Kasumi-1 (cell line): ENCODE measurements around the gene CTDP1.
"Not testable (repeated sequence)": the region's sequence is repeated elsewhere in the genome, so short reads cannot be mapped to it uniquely, and the experiment has no call there.

ENCODE experiments used
- DNase-seq, 2 experiments: peaks; one replicate each; lab custom pipeline; 2025; lab: John Stamatoyannopoulos, UW

Gene CTDP1

DNA sequence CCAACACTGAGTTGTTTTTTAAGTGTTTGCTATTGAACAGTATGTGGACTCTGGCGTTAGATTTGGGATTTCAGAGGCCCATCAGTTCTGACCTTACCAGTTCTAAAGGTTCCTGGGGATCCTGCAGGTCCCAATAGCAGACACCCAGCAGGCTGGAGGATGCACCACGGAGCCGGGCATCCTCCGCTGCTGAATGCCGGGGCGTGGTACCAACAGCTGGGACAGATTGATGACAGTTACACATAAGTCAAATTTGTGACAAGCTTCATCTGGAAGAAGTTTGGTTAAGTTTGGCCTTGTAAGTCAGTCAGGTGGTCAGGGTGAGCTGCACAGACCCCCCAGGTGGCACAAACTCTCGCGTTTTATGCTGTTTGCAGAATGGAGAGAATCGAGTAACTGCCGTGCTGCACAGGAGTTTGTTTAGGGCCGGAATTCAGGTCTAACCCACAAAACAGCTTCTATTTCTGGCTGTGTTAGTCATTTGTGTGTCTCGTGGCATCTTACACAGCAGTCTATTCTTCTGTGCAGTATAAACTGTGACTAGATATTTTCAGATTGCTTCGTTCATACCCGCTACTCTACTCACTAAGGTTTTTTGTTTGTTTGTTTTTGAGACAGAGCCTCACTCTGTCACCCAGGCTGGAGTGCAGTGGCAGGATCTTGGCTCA, 19.2 kb downstream of the CTDP1 start:
- no peak for DNase-seq

DNA sequence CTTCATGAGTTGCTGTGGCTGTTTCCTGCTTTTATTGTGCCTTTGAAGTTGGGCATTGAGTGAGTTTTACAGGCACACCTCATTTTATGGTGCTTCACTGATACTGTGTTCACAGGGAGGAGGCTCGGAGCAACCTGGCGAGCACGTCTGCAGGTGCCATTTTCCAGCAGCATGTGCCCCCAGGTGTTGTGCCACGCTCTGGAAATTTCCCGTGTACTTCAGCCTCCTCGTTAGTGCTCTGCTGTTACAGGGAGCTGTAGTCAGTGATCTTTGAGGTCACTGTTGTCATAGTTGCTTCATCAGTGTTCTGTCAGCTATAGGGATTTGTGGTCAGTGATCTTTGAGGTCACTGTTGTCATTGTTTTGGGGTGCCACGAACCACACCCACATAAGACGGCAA, 20.1 kb downstream of the CTDP1 start:
- DNase-seq = no peak

DNA sequence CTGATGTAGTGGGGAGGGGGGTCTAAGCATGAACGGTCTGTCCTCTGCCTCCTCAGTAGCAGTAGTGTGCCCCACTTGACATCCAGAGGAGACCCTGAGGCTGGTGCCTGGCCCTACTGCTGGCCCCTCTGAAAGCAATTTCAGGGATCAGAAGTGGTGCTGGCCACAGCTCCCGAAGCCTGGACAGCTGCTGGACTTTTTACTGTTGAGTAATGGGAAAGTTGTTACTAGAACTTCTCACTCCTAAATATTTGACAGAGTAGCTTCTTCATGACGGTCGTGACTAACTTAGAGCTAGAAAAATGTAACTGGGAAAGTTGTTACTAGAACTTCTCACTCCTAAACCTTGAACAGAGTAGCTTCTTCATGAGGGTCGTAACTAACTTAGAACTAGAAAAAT, 23.3 kb downstream of the CTDP1 start:
- DNase-seq = no peak

DNA sequence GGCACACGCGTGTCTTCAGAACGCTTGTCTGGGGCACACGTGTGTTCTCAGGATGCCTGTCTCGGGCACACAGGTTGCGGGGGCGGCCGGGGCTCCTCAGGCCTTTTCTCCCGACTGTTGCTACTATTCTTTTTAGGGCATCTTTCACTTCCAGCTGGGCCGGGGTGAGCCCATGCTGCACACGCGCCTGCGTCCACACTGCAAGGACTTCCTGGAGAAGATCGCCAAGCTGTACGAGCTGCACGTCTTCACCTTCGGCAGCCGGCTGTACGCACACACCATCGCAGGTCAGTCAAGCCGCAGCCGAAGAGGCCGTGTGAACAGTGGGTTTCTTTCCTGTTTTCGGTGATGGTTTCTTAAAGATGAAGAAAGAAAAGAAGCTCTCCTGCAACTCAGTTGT, 25.0 kb downstream of the CTDP1 start:
- DNase-seq = no peak

DNA sequence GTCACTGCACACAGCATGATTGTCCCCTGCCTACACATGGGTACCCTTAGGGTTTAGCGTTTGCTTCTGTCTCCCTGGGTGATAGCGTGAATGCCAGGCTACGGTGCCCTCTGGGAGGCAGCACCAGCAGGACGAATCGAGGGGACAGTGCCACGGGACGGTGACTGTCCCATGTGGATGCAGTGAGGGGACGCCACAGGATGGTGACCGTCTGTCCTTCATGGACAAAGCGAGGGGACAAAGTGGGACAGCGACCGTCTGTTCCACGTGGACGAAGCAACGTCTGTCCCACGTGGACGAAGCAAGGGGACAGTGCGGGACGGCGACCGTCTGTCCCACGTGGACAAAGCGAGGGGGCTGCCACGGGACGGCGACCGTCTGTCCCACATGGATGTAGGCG, 25.7 kb downstream of the CTDP1 start:
- no peak for DNase-seq

- DNase-seq = no peak
These were observed 26.4 kb downstream of the CTDP1 start for GRCh38 chr18:79706006-79706405.

DNA sequence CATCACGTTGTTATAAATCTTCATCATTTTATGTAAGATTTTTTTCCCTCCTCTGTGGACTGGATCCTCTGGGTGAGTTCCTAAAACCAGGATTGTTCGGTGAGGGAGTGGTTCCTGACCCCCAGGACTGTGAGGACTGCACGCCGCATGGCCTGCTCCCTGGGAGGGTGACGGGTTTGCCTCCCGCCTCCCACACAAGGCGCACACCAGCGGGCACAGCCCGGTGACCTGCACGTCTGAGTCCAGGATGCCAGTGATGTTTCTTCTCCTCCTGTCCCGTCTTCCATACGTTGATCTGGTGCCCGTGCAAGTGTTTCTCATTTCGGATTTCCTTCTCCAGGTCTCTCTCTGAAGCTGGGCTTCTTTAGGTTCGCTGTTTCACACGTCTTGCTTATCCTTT, 27.1 kb downstream of the CTDP1 start:
- no peak for DNase-seq

DNA sequence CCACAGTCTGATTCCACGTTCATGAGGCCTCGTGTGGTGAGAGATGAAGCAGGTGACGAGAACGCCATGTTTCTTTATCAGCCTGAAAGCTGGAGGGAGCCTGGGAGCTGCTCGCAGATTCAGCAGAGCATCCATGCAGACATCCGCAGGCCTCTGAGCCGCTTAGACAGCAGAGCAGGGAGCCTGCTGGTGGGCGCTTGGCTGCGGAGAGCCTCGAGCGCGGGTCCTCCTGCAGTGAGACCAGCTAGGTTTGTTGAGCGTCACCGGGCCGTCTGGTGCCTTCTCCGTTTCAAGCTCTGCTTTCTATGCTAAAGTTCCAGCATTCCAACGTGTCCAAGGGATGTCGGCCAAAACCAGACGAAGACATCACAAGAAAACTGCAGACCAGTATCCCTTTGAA, 27.6 kb downstream of the CTDP1 start:
- DNase-seq = no peak

DNA sequence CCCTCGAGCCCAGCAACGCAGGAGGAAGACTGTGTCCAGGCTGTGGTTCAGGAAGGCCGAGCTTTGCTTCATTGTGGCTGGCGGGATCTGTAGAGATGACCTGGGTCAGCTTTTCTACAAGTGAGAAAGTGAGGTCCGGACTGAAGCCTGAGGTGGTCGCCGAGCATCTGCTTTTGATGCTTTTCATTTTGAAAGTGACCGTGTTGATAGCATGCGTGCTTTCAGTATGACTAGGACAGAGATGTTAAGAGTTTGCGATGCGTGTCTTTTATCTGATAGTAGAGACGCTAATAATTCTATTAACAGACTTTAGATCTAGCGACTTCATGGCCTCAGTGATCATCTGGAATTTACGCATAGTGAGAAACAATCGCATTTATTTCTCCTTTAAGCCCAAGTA, 28.1 kb downstream of the CTDP1 start:
- no peak for DNase-seq

- DNase-seq = no peak
These were observed 28.8 kb downstream of the CTDP1 start for GRCh38 chr18:79708412-79708811.

DNA sequence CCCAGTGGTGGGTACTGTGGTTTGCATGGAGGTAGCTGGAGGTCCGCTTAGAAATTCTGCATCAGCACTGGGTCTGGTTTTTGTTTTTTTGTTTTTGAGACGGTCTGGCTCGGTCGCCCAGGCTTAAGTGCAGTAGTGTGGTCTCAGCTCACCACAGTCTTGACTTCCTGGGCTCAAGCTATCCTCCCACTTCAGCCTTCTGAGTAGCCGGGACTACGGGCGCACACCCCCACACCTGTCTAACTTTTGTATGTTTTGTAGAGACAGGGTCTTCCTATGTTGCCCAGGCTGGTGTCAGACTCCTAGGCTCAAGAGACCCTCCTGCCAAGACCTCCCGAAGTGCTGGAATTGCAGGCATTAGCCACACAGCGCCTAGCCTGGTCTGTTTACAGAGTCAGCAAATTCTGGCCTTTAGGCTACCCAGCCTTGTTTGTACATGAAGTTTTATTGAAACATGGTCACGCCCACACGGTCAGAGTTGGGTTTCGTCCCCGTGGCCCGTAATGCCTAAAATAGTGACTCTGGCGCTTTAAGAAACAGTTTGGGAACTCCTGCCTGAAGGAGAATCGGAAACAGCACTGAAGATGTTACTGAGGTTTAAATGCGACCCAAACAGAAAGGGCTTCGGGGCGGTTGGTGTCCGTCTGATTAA, 32.7 kb downstream of the CTDP1 start:
- no peak for DNase-seq

DNA sequence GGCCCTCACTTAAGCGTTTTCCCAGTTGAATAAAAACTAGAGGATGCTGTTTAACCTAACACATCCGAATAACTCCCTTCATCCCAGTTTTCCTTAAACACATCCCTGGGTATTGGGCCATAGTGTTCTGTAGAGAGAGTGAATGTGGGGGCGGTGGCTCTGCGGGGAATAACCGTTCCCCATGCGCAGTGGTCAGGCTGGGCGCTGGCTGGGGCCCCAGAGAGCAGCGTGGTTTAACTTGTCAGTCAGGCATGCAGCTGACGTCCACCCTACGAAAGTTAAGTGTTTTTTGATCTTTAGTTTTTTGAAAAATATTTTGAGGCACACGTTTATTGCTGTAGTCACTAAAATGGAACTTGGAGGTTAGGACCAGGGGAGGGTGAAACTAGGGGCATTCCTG, 33.7 kb downstream of the CTDP1 start:
- DNase-seq = no peak

DNA sequence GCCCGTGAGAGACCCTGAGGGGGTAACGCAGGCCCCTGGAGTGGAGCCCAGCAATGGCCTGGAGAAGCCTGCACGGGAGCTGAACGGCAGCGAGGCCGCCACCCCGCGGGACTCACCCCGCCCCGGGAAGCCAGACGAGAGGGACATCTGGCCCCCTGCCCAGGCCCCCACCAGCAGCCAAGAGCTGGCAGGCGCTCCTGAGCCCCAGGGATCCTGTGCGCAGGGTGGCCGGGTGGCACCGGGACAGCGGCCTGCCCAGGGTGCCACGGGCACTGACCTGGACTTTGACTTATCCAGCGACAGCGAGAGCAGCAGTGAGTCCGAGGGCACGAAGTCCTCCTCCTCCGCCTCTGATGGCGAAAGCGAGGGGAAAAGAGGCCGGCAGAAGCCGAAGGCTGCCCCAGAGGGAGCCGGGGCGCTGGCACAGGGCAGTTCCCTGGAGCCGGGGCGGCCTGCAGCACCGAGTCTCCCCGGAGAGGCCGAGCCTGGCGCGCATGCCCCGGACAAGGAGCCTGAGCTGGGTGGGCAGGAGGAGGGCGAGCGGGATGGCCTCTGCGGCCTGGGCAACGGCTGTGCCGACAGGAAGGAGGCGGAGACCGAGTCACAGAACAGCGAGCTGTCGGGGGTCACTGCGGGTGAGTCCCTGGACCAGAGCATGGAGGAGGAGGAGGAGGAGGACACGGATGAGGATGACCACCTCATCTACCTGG, 35.1 kb downstream of the CTDP1 start:
- no peak for DNase-seq

DNA sequence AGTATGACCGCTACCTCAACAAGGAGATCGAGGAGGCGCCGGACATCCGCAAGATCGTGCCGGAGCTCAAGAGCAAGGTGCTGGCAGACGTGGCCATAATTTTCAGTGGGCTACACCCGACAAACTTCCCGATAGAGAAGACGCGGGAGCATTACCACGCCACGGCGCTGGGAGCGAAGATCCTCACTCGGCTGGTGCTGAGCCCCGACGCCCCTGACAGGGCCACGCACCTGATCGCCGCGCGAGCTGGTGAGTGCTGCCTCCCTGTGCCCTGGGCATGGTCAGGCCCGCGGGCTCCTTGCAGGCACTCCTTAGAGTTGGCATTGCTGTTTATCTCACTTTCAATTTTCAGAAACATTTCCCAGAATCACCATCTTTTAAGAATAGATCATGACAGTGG, 35.7 kb downstream of the CTDP1 start:
- DNase-seq = no peak

DNA sequence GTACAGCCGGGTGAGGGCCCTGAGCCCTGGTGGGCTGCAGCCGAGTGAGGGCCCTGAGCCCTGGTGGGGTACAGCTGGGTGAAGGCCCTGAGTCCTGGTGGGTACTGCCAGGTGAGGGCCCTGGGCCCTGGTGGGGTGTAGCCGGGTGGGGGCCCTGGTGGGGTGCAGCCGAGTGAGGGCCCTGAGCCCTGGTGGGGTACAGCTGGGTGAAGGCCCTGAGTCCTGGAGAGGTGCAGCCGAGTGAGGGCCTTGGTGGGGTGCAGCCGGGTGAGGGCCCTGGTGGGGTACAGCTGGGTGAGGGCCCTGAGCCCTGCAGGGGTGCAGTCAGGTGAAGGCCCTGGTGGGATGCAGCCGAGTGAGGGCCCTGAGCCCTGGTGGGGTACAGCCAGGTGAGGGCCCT, 37.5 kb downstream of the CTDP1 start:
- no peak for DNase-seq

DNA sequence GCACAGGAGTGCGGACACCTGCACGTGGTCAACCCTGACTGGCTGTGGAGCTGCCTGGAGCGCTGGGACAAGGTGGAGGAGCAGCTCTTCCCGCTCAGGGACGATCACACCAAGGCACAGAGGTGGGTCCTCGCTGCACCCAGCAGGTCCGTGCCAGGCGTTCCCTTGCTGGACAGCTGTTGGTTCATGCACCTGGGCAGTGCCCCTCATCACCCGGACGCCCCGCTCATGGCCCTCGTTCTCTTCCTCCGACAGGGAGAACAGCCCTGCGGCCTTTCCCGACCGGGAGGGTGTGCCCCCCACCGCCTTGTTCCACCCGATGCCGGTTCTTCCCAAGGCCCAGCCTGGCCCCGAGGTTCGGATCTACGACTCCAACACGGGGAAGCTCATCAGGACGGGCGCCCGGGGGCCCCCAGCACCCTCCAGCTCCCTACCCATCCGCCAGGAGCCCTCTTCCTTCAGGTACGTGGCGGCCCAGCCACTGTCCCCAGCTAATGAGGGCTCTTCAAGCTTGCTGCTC, 38.0 kb downstream of the CTDP1 start:
- DNase-seq = no peak

- no peak for DNase-seq
These were observed 38.5 kb downstream of the CTDP1 start for GRCh38 chr18:79718126-79718525.

GRCh38 chr18:79718878-79719477, 39.4 kb downstream of the CTDP1 start:
- DNase-seq = no peak

DNA sequence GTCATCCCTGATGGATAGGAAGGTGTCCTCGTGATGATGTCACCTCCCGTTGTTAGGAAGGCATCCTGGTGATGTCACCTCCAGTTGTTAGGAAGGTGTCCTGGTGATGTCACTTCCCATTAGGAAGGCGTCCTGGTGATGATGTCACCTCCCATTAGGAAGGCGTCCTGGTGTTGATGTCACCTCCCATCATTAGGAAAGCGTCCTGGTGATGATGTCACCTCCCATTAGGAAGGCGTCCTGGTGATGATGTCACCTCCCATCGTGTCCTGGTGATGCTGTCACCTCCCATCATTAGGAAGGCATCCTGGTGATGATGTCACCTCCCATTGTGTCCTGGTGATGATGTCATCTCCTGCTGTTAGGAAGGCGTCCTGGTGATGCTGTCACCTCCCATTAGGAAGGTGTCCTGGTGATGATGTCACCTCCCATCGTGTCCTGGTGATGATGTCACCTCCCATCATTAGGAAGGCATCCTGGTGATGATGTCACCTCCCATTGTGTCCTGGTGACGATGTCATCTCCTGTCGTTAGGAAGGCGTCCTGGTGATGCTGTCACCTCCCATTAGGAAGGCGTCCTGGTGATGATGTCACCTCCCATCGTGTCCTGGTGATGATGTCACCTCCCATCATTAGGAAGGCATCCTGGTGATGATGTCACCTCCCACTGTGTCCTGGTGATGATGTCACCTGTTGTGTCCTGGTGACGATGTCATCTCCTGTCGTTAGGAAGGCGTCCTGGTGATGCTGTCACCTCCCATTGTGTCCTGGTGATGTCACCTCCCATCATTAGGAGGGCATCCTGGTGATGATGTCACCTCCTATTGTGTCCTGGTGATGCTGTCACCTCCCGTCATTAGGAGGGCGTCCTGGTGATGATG, 40.1 kb downstream of the CTDP1 start:
- not testable (repeated sequence) for DNase-seq

DNA sequence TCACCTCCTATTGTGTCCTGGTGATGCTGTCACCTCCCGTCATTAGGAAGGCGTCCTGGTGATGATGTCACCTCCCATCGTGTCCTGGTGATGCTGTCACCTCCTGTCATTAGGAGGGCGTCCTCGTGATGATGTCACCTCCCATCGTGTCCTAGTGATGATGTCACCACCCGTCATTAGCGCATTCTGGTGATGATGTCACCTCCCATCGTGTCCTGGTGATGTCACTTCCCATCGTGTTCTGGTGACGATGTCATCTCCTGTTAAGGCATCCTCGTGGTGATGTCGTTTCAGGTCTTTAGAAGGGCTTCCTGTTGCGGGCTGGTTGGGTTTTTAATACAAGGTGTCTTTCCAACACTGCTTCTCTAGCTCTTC, 40.7 kb downstream of the CTDP1 start:
- no peak for DNase-seq

GRCh38 chr18:79723036-79723435, 43.4 kb downstream of the CTDP1 start:
- DNase-seq = no peak

DNA sequence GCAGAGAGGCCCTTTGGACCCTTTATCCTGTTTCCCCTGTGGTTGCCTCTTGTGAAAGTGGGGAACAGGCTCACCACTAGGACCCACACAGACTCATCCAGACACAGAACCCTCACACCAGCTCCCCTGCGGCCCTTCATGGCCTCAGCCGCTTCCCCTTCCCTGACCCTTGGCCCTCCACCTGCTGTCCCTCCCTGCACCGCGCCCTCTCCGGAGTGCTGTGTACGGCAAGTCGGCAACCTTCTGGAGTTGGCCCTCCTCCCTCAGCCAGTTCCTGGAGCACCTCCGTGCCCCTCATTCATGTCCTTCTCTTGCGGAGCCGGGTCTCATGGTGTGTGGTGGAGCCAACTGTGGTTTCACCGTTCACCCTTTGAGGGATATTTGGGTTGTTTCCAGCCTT, 44.0 kb downstream of the CTDP1 start:
- DNase-seq = no peak
